ENCODE data around the gene PTPRR.

Gene PTPRR

GRCh38 chr12:70787612-70788011 is 132.9 kb downstream of the PTPRR start:
- no peak for DNase-seq

- no peak for DNase-seq
These were observed 134.6 kb downstream of the PTPRR start for GRCh38 chr12:70785896-70786295.

GRCh38 chr12:70784042-70784668 is 136.4 kb downstream of the PTPRR start:
- no peak for DNase-seq

- no peak for DNase-seq
These were observed 137.1 kb downstream of the PTPRR start for GRCh38 chr12:70783455-70783854.

GRCh38 chr12:70779250-70779649 is 141.3 kb downstream of the PTPRR start:
- DNase-seq: no peak

GRCh38 chr12:70774055-70774454 is 146.5 kb downstream of the PTPRR start:
- DNase-seq: no peak

- DNase-seq: no peak
These were observed 147.7 kb downstream of the PTPRR start for GRCh38 chr12:70772836-70773235.

- DNase-seq: no peak
These were observed 149.0 kb downstream of the PTPRR start for GRCh38 chr12:70771581-70771980.

- DNase-seq: no peak
These were observed 156.9 kb downstream of the PTPRR start for GRCh38 chr12:70763666-70764065.

GRCh38 chr12:70762000-70762399 is 158.5 kb downstream of the PTPRR start:
- DNase-seq: no peak

- no peak for DNase-seq
These were observed 161.2 kb downstream of the PTPRR start for GRCh38 chr12:70759161-70759918.

- DNase-seq: no peak
These were observed 162.1 kb downstream of the PTPRR start for GRCh38 chr12:70758494-70758845.

- DNase-seq: no peak
These were observed 162.6 kb downstream of the PTPRR start for GRCh38 chr12:70757830-70758493.

- no peak for DNase-seq
These were observed 163.7 kb downstream of the PTPRR start for GRCh38 chr12:70756791-70757190.

GRCh38 chr12:70756118-70756517 is 164.4 kb downstream of the PTPRR start:
- DNase-seq: no peak

GRCh38 chr12:70754330-70754741 is 166.2 kb downstream of the PTPRR start:
- DNase-seq: no peak

GRCh38 chr12:70752327-70752726 is 168.2 kb downstream of the PTPRR start:
- no peak for DNase-seq

- no peak for DNase-seq
These were observed 170.6 kb downstream of the PTPRR start for GRCh38 chr12:70749931-70750330.

- DNase-seq: no peak
These were observed 171.7 kb downstream of the PTPRR start for GRCh38 chr12:70748809-70749208.

- no peak for DNase-seq
These were observed 172.9 kb downstream of the PTPRR start for GRCh38 chr12:70747445-70748260.

- no peak for DNase-seq
These were observed 175.5 kb downstream of the PTPRR start for GRCh38 chr12:70745048-70745447.

- DNase-seq: no peak
These were observed 176.4 kb downstream of the PTPRR start for GRCh38 chr12:70744178-70744577.

- DNase-seq: no peak
These were observed 179.3 kb downstream of the PTPRR start for GRCh38 chr12:70741256-70741655.
